IPS DF 4.7 (cell line): ENCODE results near the gene CIAO2A.

Source experiments
- DNase-seq: peaks from one replicate; pipeline ENCODE4 v3.0.0-alpha.2; 2013; ENCODE audit warnings: low spot score; ENCODE audit errors: extremely low read depth

CIAO2A gene

DNA sequence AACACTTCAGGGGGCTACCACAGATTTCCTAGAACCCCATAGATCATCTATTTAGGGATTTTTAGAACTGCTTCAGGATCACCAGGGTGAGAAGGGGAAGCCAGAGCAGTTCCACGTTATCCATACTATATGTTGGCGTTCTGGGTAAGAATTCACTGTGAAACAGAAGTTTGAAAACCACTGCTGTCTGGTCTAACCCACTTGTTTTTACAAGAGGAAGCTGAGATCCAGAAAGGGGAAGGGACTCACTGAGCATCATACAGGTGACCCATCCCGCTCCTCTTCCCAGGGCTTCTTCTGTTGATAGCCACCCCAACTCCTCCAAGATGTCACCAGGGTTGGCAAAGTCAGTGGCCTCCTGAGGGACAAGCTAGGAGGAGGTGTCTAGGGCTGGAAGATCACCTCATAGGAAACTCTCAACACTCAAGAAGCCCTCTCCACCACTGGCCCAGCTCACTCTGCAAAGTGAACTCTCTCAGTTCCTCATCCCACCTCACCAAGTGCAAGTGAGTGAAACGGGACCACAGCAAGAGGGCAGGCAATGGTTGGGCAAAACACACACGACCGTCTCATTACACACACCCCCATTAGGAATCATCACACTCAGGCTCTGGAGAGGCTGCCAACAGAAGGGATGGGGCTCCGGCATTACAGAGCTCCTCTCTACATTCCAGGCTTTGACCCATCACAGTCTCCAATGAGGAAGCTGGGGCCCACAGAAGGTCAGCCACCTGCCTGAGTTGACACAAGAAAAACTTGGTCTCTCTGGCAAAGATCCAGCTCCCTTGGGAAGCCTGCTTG lies 49.1 kb downstream of the CIAO2A start:
- no peak for DNase-seq

DNA sequence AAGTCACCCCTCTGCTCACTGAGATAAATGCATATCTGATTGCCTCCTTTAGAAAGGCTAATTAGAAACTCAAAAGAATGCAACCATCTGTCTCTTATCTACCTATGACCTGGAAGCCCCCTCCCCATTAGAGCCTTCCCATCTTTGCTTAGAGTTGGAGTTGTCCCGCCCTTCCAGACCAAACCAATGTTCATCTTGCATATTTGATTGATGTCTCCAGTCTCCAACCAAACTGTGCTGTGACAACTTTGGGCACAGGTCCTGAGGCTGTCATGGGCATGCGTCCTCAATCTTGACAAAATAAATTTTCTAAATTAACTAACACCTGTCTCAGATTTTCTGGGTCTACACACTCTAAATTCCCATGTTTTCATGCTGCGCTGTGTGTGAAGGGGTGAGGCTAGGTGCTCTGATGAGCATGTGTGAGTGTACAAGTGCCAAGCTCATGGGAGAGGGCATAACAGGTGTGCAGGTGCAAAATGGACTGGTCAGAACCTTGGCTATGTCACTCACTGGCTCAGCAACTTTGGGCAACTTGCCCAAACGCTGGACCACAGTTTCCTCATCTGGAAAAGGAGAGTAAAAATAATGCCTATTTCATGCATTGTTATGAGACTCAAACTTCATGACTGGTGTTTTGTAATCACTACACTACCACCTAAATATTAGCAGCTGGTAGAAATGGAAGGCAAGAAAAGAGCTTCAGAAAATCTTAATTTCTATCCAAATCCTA lies 54.6 kb downstream of the CIAO2A start:
- no peak for DNase-seq

DNA sequence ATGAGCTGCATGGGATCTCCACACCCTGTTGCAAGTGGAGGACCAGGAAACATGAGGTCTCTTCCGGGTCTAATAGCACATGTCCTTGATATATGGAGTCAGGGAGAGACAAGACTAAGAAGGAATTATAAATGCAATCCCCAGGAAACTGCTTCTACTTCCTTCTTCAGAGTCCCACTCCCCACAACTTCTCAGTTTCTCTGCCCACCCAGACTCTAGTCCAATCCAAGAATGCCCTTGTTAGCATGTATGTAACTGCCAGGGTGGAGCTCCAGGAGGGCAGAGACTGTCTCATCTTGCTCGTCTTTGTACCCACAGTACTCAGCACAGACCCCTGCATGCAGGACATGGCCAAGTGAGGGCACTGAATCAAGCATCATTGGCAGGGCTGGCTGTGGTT lies 55.7 kb downstream of the CIAO2A start:
- DNase-seq, result no peak

DNA sequence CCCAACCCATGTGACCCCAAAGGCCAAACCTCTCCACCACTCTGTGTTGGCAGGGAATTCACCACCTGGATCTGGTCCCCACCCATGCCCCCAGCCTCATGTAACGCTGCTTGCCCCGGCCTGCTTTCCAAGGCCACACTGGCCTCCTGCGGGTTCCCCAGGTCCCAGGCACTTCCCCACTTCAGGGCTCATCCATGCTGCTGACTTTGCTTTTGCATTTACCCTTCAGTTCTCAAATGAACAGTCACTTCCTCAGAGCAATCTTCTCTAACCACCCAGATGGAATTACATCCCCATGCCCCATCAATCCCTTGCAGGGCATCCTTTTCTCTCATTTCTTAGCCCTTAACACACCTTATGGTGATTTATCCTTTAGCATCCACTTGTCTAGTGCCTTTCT lies 56.5 kb downstream of the CIAO2A start:
- DNase-seq, result no peak

DNA sequence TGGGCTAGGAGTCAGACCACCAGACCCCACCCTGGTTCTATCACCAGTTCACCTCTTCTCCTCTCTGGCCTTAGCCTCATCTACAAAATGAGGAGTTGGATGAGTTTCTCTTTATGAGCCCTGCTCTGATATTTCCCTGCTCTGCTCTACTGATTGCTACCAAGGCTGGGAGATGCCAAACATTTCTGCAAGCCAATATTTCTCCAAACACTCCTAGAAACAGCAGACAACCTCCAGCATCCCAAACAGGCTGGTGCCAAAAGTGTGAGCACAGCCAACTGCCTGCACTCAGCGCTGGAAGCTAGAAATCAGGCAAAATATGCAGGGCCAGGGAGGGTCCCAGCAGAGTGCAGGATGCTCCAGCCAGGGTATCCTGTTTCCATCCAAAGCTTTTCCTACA lies 58.1 kb downstream of the CIAO2A start:
- no peak for DNase-seq

DNA sequence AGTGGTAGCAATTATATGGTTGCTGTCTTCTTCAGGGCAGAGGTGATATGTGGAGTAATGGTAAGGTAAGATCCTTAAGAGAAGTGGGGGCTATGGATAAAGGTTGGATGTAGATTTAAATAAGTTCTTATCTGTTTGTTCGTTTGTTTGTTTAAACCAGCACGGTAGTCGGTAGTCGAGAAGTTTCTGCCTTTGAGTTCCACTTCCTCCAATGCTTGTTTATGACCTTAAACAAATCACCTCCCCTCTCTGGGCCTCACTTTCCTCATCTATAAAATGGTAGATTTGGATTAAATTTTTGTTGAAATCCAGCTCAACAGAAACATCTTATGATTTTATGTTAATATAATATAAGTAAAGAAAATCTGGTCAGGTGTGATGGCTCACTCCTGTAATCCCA lies 59.1 kb downstream of the CIAO2A start:
- DNase-seq, result no peak

DNA sequence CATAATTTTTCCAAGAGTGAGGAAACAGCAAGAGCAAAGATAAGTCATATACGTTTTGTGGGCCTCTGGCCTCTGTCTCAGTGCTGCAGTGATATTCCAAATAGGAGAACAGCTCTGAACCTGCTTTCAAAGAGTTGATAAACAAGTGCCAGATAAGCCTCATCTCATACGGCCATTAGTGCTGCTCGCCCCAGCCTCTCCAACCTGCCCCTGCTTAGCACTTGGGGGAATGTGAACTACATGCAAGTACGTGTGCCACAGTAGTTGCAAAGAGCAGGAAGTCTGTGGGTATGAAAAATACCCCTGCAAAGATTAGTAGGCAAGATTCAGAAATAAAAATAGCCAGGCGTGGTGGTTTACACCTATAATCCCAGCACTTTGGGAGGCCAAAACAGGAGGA lies 61.3 kb downstream of the CIAO2A start:
- DNase-seq, result no peak

DNA sequence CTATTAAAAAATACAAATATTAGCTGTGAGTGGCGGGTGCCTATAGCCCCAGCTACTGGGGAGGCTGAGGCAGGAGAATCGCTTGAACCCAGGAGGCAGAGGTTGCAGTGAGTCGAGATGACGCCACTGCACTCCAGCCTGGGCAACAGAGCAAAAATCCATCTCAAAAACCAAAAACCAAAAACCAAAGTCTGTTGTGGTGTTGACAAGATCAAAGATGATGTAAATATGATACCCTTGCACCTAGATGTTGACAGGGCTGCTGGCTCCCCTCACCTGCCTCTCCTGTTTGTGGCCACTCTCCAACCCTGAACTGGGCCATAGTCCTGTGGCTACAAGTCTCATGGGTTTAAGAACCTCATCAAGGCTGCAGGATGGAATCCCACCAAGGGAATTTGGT lies 63.5 kb downstream of the CIAO2A start:
- DNase-seq, result no peak

DNA sequence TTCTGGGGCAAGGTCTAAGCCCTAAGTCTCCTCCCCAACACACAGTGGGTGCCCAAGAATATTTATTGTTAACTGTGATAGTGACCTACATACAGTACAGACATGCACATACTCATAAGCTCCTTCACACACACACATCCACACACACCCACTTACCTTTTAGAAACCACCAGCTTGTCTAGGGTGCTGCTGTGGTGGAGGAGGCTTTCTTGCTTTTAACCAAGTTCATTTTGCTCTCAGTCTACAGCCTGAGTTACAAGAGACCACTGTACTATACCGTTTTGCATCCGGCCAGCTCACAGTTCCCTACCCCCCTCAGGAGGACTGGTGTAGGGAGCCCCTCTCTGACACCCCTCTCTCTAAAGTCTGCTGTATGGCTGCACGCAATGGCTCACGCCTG lies 64.0 kb downstream of the CIAO2A start:
- no peak for DNase-seq

DNA sequence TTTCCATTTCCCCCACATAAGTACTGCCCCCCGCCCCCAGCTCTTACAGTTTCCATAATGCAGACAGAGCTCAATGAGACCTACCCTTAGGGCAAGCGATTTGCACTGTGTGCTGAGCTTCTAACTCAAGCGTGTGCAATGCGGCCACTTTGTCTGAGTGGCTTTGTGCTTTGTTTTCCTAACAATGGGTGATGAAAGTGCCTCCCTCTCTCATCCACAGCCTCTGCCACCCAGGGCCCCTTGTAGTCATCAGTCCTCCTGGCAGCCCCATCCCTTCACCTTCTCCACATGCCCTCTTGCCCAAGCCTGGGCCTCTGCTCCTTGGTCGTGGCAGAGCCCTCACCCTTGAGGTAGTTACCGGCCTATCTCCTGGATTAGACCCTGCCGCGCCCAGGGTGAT lies 64.5 kb downstream of the CIAO2A start:
- no peak for DNase-seq

DNA sequence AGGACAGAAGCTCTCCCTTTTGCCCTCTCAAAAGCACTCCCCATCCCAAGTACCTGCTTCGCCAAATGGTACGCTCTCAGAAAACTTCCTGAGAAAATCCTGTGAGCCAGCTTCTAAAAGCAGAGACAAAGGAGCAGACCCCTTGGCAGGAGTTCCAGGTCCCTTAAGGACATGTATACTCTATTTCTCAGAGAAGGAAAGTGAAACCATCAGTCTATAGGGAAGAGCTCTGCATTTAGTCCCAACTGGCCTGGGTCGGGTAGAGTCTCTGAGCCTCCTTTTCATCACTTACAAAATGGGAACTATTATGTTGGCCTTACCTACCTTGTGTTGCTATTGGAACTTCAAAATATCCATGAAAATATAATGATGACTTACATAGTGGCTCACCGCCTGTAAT lies 67.0 kb downstream of the CIAO2A start:
- DNase-seq, result no peak

DNA sequence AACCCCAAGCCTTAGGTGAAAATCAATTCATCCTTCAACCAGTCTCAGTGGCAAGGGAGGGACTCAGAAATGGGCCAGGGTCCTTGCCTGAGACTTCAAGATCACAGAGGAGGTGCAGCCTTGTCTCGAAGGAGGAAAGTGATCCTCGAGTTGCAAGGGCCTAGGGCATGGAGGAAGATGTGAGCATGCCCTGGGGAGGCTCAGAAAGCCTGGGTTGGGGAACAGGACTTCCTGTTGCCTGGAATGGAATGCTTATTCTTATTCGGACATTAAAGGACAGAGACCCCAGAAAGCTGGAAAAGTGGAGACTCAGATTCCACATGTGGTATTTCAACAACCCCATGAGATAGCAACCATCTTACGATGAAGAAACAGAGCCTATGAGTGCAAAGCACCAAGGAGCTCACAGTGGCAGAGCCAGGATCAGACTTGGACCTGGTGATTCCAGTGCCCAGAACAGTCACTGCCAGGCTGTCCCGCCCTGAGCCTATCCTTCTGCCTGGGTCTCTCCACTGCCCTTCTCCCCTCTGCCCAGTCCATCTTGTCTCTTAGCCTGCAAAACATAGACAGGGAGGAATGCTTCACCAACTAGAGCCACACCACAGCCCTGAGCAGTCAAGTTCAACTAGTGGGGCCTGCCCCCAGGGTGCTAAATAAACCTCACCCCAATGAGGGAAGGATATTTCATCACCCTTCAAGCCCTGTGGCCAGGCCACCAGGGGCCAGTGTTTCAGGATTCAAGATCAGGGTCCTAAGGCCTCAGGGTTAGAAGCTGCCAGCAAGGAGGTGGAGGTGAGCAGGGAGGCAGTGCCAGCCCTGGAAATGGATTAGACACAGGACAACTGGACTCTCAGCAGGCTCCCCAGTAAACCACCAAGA lies 69.2 kb downstream of the CIAO2A start:
- no peak for DNase-seq

DNA sequence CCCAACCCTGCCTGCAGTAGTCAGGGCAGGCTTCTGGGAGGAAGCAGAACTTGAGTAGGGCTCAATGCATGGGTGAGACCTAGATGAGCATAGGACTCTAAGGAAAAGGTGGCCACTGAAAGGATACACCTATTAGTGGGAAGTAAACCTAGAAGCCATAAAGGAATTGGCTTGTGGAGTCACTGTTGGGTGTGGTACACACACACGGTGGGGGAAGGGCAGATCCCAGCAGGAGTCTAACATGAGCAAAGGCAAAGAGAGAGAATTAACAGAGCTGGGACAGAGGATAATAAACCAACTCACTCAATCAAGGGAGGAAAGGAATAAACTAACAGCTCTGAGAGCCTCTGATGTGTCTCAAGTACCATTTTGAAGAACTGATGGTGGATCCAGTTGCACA lies 70.4 kb downstream of the CIAO2A start:
- no peak for DNase-seq

DNA sequence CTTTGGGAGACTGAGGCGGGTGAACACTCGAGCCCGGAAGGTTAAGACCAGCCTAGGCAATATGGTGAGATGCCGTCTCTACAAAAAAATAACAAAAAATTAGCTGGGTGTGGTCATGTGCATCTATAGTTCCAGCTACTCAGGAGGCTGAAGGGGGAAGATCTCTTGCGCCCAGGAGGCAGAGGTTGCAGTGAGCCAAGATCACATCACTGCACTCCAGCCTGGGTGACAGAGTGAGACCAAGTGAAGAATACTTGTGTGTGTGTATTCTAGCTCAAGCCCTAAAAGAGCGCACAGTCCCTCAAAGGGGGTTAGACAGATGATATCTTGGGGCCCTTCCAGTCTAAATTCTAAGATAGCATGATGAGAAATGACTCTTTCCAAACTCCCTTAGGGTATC lies 71.1 kb downstream of the CIAO2A start:
- no peak for DNase-seq
